Measurements from ENCODE around the gene CRYGN.

DNA sequence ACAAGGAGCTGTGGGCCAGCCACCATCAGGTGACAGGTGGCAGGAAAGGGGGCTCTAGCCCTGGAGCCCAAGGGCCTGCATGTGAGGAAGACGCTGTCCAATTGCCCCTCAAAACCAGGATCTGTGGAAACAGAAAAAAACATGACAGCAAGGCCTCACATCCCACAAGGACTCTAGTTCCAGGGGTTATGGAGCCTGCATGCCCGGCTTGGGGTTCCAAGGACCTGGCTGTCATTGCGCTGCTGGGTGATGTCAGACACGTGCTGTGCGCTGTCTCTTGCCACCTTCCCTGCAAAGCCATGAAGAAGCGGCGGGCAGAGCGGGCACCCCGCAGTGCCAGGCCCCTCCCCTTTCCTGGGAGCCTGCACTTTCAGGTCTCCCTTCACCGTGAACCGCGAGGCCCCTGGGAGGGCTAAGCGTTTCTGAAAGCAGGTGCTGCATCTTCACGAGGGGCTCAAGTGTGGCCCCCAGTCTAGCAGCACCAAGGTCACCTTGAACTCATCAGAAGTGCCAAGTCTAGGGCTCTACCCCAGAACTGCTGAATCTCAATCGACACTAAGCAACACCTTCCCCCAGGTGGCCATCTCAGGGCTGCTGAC lies 15.1 kb upstream of the CRYGN start:
- TF ChIP-seq, protein P1, sequence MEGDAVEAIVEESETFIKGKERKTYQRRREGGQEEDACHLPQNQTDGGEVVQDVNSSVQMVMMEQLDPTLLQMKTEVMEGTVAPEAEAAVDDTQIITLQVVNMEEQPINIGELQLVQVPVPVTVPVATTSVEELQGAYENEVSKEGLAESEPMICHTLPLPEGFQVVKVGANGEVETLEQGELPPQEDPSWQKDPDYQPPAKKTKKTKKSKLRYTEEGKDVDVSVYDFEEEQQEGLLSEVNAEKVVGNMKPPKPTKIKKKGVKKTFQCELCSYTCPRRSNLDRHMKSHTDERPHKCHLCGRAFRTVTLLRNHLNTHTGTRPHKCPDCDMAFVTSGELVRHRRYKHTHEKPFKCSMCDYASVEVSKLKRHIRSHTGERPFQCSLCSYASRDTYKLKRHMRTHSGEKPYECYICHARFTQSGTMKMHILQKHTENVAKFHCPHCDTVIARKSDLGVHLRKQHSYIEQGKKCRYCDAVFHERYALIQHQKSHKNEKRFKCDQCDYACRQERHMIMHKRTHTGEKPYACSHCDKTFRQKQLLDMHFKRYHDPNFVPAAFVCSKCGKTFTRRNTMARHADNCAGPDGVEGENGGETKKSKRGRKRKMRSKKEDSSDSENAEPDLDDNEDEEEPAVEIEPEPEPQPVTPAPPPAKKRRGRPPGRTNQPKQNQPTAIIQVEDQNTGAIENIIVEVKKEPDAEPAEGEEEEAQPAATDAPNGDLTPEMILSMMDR (IDR thresholded peaks at IDR 0.05), result no peak
- no peak for TF ChIP-seq POLR2A (IDR thresholded peaks at IDR 0.05)
